SK-N-SH treated with all-trans-retinoic acid at 6 μM for 48 hours (cell line): ENCODE data around the gene CRX.
A peak's percentile ranks its signal among the peaks of the same experiment; 100 is the strongest.

ENCODE experiments used
- ATAC-seq: fragments of 200-7000 bp; cut with Tn5 transposase; 3 replicates; pipeline ENCODE4 v1.9.1; 2020; ENCODE audit warnings: mild to moderate bottlenecking, moderate library complexity
- BACH2 ChIP-seq: fragments of 250-450 bp; sonication (Bioruptor Pico); IDR thresholded peaks from 2 replicates; pipeline ENCODE4 v1.9.0; 2021; ENCODE audit warnings: mild to moderate bottlenecking, borderline replicate concordance
- CSDC2 ChIP-seq: fragments of 250-450 bp; sonication (Bioruptor Pico); IDR thresholded peaks from 2 replicates; pipeline ENCODE4 v1.5.0; 2020; ENCODE audit warnings: mild to moderate bottlenecking, moderate library complexity
- ESRRG ChIP-seq: fragments of 250-450 bp; sonication (Bioruptor Pico); IDR thresholded peaks from 2 replicates; pipeline ENCODE4 v1.6.1; 2021; ENCODE audit warnings: mild to moderate bottlenecking
- GLIS3 ChIP-seq: fragments of 250-450 bp; sonication (Bioruptor Pico); IDR thresholded peaks from 2 replicates; pipeline ENCODE4 v1.5.0; 2020; ENCODE audit warnings: mild to moderate bottlenecking, moderate library complexity
- ISL1 ChIP-seq: fragments of 250-450 bp; sonication (Bioruptor Pico); IDR thresholded peaks from 2 replicates; pipeline ENCODE4 v2.1.2; 2022; ENCODE audit warnings: mild to moderate bottlenecking, moderate library complexity
- OSR1 ChIP-seq: fragments of 250-450 bp; sonication (Bioruptor Pico); IDR thresholded peaks from 2 replicates; pipeline ENCODE4 v1.8.0; 2022; ENCODE audit warnings: moderate library complexity, mild to moderate bottlenecking, inconsistent platforms
- PPARA ChIP-seq: fragments of 250-450 bp; sonication (Bioruptor Pico); IDR thresholded peaks from 2 replicates; pipeline ENCODE4 v1.5.0; 2020; ENCODE audit warnings: mild to moderate bottlenecking, borderline replicate concordance
- RARB ChIP-seq: fragments of 250-450 bp; sonication (Bioruptor Pico); IDR thresholded peaks from 2 replicates; pipeline ENCODE4 v1.8.0; 2021; ENCODE audit warnings: mild to moderate bottlenecking, moderate library complexity
- SNAI2 ChIP-seq: fragments of 250-450 bp; sonication (Bioruptor Pico); IDR thresholded peaks from 2 replicates; pipeline ENCODE4 v1.5.0; 2020; ENCODE audit warnings: mild to moderate bottlenecking, moderate library complexity
- TCF4 ChIP-seq: fragments of 250-450 bp; sonication (Bioruptor Pico); IDR thresholded peaks from 2 replicates; pipeline ENCODE4 v1.8.0; 2021; ENCODE audit warnings: mild to moderate bottlenecking, moderate library complexity, borderline replicate concordance
- TOX ChIP-seq: fragments of 250-450 bp; sonication (Bioruptor Pico); IDR thresholded peaks from 2 replicates; pipeline ENCODE4 v1.8.0; 2021; ENCODE audit warnings: mild to moderate bottlenecking, moderate library complexity, borderline replicate concordance
- ZC3H10 ChIP-seq: fragments of 250-450 bp; sonication (Bioruptor Pico); IDR thresholded peaks from 2 replicates; pipeline ENCODE4 v1.5.1; 2021; ENCODE audit warnings: mild to moderate bottlenecking, moderate library complexity
- ZFP3 ChIP-seq: fragments of 250-450 bp; sonication (Bioruptor Pico); IDR thresholded peaks from 2 replicates; pipeline ENCODE4 v1.5.0; 2020; ENCODE audit warnings: mild to moderate bottlenecking, moderate library complexity
- ZFP30 ChIP-seq: fragments of 450-650 bp; formaldehyde crosslinking; IDR thresholded peaks from 2 replicates; pipeline ENCODE4 v1.5.0; 2022; ENCODE audit warnings: mild to moderate bottlenecking, moderate library complexity
- ZNF565 ChIP-seq: fragments of 450-650 bp; formaldehyde crosslinking; conservative IDR thresholded peaks from 2 replicates; pipeline ENCODE4 v1.5.0; 2020; ENCODE audit warnings: low read depth, mild to moderate bottlenecking, moderate library complexity
- ZNF70 ChIP-seq: fragments of 450-650 bp; formaldehyde crosslinking; IDR thresholded peaks from 2 replicates; pipeline ENCODE4 v1.5.0; 2020; ENCODE audit warnings: mild to moderate bottlenecking, moderate library complexity
- ZNF8 ChIP-seq: fragments of 450-650 bp; formaldehyde crosslinking; IDR thresholded peaks from 2 replicates; pipeline ENCODE4 v1.5.0; 2020; ENCODE audit warnings: mild to moderate bottlenecking, moderate library complexity
- TF ChIP-seq, protein P1 (sequence below): fragments of 250-450 bp; sonication (Bioruptor Pico); IDR thresholded peaks from 2 replicates; pipeline ENCODE4 v1.5.0; 2020; ENCODE audit warnings: mild to moderate bottlenecking, moderate library complexity
- TF ChIP-seq, protein P2 (sequence below): fragments of 250-450 bp; sonication (Bioruptor Pico); IDR thresholded peaks from 2 replicates; pipeline ENCODE4 v1.8.0; 2020; ENCODE audit warnings: mild to moderate bottlenecking, moderate library complexity, borderline replicate concordance
- TF ChIP-seq, protein P3 (sequence below): fragments of 250-450 bp; sonication (Bioruptor Pico); IDR thresholded peaks from 2 replicates; pipeline ENCODE4 v1.5.1; 2020; ENCODE audit warnings: low read depth, mild to moderate bottlenecking, moderate library complexity
- TF ChIP-seq, protein P4 (sequence below): fragments of 250-450 bp; sonication (Bioruptor Pico); IDR thresholded peaks from 2 replicates; pipeline ENCODE4 v1.8.0; 2021; ENCODE audit warnings: low read depth, mild to moderate bottlenecking, moderate library complexity, borderline replicate concordance

Gene CRX

DNA sequence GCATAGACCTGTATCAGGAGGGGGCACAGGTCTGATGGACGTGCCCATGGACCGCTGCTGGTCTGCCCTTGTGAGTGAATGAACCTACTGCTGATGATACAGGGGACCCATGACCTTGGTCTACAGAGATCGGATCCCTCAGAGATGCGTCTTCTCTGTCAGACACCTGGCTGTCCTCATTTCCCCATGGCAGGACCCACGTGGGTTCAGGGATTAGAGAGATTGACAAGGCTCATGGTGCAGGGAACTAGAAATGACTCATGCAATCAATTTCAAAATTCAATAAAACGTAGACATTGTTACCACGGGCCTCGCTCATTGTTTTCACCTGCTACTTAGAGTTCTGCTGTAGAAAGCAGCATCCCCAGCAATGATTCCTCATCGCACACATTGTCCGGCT, 16.4 kb upstream of the CRX start:
- no peak for ATAC-seq
- no peak for TF ChIP-seq RARB
- no peak for TF ChIP-seq ZC3H10
- TF ChIP-seq ZNF70: no peak
- TF ChIP-seq TOX (CRISPR knock-in tag): no peak
- no peak for TF ChIP-seq ZNF565 (CRISPR knock-in tag)
- no peak for TF ChIP-seq TCF4 (CRISPR knock-in tag)
- TF ChIP-seq, all 23 proteins: peak for 0

DNA sequence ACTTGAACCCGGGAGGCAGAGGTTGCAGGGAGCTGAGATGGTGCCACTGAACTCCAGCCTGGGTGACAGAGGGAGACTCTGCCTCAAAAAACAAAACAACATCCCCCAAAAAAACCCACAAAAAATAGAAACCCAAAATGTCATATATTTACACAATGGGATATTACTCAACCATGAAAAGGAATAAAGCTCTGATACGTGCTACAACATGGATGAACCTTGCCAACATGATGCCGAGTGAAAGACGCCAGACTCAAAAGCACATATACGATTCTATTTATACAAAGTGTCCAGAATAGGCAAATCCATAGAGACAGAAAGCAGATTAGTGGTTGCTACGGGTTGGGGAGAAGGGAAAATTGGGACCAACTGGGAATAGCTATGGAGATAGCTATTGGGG, 15.3 kb upstream of the CRX start:
- TF ChIP-seq ESRRG (no peak), ZFP3 (CRISPR knock-in tag) (no peak), PPARA (CRISPR knock-in tag) (no peak), ZNF70 (no peak), TOX (CRISPR knock-in tag) (no peak), ZC3H10 (no peak), SNAI2 (no peak), RARB (no peak)
- TF ChIP-seq, protein P1, sequence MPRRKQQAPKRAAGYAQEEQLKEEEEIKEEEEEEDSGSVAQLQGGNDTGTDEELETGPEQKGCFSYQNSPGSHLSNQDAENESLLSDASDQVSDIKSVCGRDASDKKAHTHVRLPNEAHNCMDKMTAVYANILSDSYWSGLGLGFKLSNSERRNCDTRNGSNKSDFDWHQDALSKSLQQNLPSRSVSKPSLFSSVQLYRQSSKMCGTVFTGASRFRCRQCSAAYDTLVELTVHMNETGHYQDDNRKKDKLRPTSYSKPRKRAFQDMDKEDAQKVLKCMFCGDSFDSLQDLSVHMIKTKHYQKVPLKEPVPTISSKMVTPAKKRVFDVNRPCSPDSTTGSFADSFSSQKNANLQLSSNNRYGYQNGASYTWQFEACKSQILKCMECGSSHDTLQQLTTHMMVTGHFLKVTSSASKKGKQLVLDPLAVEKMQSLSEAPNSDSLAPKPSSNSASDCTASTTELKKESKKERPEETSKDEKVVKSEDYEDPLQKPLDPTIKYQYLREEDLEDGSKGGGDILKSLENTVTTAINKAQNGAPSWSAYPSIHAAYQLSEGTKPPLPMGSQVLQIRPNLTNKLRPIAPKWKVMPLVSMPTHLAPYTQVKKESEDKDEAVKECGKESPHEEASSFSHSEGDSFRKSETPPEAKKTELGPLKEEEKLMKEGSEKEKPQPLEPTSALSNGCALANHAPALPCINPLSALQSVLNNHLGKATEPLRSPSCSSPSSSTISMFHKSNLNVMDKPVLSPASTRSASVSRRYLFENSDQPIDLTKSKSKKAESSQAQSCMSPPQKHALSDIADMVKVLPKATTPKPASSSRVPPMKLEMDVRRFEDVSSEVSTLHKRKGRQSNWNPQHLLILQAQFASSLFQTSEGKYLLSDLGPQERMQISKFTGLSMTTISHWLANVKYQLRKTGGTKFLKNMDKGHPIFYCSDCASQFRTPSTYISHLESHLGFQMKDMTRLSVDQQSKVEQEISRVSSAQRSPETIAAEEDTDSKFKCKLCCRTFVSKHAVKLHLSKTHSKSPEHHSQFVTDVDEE (CRISPR knock-in tag): no peak
- no peak for ATAC-seq

DNA sequence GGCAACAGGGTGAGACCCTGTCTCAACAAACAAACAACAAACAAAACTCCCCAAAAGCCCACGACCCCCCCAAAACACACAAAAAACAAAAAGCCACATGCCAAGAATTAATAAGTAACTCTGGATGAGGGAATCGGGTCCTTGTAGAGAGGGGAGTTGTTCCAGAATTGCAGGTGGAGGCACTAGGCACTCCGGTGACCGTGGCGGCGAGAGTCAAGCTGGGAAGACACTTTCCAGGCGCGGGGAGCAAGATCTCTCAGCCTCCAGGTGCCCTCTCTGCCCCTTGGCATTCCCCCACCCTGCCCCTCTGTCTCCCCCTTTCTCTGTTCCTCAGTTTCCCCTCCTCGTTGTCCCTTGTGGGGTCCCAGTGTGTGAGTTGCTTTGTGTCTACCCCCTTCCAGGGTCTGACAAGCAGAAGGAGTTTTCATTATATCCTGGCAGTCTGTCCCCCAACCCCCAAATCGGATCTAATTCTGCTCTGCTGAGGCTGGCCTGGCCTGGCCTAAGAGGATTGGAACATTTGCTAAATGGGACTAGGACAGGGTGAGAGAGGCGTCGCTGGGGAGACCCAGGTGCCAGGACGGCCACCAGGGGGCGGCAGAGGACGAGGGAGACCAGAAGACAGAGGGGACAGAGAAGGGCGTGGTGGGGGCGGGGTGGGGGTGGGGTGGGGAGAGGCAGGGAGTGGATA, 8.3 kb upstream of the CRX start:
- peak; percentile 96 for ATAC-seq
- TF ChIP-seq ZNF8 (CRISPR knock-in tag) (no peak), ISL1 (no peak), ZFP30 (CRISPR knock-in tag) (no peak), RARB (no peak), GLIS3 (no peak), ZNF565 (CRISPR knock-in tag) (no peak), OSR1 (CRISPR knock-in tag) (no peak), ESRRG (no peak), BACH2 (CRISPR knock-in tag) (no peak), SNAI2 (no peak), TOX (CRISPR knock-in tag) (no peak), PPARA (CRISPR knock-in tag) (no peak), TCF4 (CRISPR knock-in tag) (no peak), CSDC2 (CRISPR knock-in tag) (no peak)
- TF ChIP-seq, protein P1 (CRISPR knock-in tag): no peak
- TF ChIP-seq, protein P2, sequence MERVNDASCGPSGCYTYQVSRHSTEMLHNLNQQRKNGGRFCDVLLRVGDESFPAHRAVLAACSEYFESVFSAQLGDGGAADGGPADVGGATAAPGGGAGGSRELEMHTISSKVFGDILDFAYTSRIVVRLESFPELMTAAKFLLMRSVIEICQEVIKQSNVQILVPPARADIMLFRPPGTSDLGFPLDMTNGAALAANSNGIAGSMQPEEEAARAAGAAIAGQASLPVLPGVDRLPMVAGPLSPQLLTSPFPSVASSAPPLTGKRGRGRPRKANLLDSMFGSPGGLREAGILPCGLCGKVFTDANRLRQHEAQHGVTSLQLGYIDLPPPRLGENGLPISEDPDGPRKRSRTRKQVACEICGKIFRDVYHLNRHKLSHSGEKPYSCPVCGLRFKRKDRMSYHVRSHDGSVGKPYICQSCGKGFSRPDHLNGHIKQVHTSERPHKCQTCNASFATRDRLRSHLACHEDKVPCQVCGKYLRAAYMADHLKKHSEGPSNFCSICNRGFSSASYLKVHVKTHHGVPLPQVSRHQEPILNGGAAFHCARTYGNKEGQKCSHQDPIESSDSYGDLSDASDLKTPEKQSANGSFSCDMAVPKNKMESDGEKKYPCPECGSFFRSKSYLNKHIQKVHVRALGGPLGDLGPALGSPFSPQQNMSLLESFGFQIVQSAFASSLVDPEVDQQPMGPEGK: no peak
- TF ChIP-seq, protein P3, sequence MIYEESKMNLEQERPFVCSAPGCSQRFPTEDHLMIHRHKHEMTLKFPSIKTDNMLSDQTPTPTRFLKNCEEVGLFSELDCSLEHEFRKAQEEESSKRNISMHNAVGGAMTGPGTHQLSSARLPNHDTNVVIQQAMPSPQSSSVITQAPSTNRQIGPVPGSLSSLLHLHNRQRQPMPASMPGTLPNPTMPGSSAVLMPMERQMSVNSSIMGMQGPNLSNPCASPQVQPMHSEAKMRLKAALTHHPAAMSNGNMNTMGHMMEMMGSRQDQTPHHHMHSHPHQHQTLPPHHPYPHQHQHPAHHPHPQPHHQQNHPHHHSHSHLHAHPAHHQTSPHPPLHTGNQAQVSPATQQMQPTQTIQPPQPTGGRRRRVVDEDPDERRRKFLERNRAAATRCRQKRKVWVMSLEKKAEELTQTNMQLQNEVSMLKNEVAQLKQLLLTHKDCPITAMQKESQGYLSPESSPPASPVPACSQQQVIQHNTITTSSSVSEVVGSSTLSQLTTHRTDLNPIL (CRISPR knock-in tag): no peak
- TF ChIP-seq, protein P4, sequence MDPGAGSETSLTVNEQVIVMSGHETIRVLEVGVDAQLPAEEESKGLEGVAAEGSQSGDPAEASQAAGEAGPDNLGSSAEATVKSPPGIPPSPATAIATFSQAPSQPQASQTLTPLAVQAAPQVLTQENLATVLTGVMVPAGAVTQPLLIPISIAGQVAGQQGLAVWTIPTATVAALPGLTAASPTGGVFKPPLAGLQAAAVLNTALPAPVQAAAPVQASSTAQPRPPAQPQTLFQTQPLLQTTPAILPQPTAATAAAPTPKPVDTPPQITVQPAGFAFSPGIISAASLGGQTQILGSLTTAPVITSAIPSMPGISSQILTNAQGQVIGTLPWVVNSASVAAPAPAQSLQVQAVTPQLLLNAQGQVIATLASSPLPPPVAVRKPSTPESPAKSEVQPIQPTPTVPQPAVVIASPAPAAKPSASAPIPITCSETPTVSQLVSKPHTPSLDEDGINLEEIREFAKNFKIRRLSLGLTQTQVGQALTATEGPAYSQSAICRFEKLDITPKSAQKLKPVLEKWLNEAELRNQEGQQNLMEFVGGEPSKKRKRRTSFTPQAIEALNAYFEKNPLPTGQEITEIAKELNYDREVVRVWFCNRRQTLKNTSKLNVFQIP (CRISPR knock-in tag): no peak
